ENCODE measurements around the gene TBC1D5.
"Not testable (repeated sequence)": the region's sequence is repeated elsewhere in the genome, so short reads cannot be mapped to it uniquely, and the experiment has no call there.

Gene TBC1D5

DNA sequence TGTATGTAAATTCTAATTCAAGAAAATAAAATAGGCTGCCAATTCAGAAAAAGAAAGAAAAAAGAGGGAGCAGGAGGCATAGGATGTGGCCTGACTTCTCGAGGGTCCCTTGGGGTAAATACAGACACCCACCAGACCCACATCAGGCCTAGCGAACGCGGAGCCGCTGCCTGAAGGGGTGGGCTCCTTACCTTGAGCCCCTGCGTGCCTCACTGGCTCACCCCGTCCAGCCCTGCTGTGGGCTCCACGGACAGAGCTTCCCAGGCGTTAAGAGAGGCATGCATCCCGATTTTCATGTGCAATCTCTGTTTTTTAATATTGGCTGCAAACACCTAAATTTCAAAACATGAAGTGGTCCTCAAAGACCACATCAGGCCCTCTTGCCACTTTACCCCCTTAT is 599.9 kb downstream of the TBC1D5 start:
- no peak for FAIRE-seq
- DNase-seq (ENCODE audit: low spot score), result no peak

DNA sequence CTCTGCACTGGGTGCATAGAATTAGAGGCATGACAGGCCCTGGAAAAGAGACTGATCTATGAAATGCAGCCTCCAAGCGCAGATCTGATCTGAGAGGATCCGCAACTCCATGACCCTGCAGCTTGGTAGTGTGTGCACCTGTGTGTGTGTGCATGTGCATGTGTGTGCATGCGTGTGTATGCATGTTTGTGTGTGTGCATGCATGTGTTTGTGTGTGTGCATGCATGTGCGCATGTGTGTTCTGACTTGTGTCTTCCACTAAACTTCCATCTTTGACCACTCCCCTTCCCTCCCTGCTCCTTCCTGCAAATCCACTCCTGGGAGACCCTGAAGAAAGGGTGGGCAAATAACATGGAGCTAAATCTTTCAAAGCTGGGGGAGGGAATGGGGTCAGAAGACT is 600.7 kb downstream of the TBC1D5 start:
- no peak for DNase-seq (ENCODE audit: low spot score)
- peak; percentile 65 for FAIRE-seq

DNA sequence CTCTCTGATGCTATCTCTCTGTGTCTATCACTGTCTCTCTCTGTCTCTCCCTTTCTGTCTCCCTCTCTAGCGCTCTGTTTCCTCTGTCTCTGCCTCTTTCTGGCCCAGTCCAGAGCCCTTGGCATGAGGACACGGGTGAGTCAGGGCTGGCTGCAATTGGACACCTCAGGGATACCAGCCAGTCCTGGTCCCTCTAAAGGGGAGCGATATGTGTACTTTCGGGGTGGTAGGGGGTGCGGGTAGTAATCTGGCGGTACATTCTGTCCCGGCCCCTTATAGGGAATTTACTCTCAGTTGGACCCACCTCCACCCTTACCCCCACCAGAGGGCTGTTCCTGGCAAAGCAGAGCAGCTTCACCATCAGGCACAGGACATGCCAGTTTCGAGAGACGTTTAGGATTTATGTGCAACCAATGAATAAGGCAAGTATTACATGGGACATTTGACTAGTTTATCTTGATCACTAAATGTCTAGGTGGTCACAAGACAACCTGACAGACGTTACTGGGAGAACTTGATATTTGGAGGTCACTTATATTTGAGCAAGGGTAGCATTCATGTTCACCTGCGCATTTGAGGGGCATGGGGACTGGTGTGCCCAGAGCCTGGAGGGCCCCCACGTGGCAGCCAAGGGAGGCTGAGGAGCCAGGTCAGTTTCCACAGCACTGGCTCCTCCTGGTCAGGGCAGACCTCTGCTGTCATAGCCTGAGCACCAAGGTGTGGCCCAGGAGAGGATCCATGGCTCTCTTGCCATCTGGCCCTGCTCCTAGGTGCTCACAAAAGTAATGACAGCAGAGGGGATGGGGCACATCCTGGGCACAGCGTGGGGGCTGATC is 601.5 kb downstream of the TBC1D5 start:
- DNase-seq (ENCODE audit: low spot score) (no peak), FAIRE-seq (no peak)

GRCh38 chr3:17138246-17139039 is 604.0 kb downstream of the TBC1D5 start:
- no peak for FAIRE-seq

GRCh38 chr3:17137321-17137826 is 605.1 kb downstream of the TBC1D5 start:
- no peak for FAIRE-seq

More at GRCh38 chr3:17138246-17139039, 604.0 kb downstream of the TBC1D5 start:
- DNase-seq (ENCODE audit: low spot score), result no peak

DNA sequence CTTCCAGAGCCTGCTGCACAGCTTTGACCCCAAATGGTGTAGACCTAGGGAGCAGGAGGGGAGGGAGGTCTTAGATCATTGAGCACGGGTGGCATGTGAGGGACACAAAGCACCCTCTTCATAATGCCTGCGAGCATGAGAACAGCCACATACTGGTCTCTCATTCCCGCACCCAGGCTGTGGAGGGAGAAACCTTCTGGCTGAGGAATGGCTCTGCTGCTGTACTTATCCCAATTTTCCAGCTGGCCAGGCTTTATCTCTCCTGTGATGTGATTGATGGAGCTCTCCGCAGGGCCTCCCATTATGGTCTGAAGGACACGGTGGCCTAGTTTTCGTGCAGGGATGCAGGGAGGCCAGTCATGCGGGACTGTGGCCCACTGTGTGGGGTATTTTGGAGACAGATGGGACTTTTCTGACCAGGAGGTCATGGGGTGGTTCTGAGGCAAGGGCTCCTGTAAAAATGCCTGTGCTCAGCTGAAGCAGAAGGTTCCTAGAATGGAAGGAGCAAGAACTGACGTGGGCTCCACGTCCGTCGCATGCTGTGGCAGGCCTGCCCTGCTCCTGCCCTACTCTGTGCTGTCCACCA is 606.2 kb downstream of the TBC1D5 start:
- no peak for FAIRE-seq
- no peak for DNase-seq (ENCODE audit: low spot score)

More at GRCh38 chr3:17137321-17137826, 605.1 kb downstream of the TBC1D5 start:
- DNase-seq (ENCODE audit: low spot score), result no peak

DNA sequence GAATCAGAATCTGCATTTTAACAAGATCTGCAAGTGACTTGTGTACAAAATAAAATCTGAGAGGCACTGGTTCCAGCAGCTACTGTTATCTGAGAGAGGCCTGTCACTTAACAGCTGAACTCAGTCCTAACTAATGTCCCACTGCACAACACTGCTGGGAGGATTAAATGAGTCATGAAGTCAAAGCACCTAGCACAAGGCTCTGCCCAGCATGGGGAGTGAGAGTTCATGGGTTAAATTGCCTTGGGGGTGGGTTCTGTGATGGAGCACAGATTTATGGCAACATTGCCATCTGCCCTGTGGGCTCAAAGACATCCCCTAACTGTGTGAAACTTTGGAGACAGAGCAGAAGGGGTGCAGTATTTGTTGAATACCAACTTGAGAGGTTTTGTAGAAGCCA is 606.7 kb downstream of the TBC1D5 start:
- FAIRE-seq (no peak), DNase-seq (ENCODE audit: low spot score) (no peak)

DNA sequence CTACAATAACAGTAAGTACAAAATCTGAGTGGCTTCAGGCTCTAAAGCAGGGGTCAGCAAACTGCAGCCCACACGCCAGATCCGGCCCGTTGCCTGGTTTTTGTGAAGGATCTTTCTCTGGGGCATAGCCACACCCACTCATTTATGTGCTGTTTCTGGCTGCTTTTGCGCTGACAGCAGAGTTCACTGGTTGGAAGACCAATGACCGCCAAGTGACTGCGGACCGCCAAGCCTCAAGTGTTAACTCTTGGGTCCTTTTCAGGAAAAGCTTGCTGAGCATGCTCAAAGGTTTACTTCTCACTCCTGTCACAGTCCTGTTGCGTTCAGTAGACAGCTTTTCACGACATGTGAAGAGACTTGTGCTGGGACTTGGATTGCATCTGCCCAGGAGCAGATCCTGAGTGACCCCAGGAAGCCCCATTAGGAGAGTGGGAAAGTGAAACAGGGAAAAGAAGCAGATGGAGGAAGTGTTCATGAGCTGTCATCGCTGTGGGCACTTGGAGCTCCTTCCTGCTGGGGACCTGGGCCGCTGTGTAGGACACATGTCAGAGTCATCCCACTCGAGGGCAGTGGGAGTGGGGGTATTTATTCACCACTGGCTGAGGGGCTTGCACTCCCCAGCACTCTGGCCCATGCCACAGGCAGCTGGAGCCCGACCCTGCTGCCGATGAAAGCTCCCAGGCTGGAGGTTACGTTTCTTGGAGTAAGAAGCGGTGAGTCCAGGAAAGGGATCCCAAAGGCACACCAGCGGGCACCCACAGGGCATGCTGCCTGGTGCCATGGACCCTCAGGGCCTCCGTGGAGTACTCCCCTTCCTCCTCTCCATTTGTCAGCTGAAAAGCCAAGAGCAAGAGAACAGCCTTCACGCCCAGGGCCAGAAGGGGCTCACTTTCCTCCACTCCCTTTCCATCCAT is 608.5 kb downstream of the TBC1D5 start:
- FAIRE-seq (no peak), DNase-seq (ENCODE audit: low spot score) (no peak)

DNA sequence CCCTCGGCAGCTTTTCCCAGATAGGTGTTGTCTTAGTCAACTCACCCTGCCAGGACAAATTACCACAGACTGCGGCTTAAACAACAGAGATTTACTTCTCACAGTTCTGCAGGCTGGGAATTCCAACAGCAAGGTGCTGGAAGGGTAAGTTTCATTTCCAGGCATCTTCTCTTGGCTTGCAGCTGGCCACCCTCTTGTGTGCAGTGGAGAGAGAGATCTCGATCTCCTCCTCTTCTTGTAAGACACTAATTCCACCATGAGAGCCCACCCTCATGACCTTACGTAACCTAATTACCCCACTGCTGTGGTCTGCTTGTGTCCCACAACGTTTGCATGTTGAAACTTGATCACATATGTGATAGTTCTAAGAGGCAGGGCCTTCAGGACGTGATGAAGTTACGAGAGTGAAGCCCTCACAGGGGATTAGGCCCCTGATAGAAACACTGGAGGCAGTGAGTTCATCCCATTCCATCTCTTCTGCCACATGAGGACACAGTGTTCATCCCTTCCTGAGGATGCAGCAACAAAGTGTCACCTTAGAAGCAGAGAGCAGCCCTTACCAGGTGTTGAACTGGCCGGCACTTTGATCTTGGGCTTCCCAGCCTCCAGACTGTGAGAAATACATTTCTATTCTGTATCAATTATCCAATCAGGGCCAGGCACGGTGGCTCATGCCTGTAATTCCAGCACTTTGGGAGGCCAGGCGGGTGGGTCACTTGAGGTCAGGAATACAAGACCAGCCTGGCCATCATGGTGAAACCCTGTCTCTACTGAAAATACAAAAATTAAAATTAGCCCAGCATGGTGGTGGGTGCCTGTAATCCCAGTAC is 609.9 kb downstream of the TBC1D5 start:
- FAIRE-seq (no peak), DNase-seq (ENCODE audit: low spot score) (no peak)

- FAIRE-seq, result no peak
Measured at GRCh38 chr3:17130956-17131355, 611.5 kb downstream of the TBC1D5 start.

GRCh38 chr3:17129556-17129955 is 612.9 kb downstream of the TBC1D5 start:
- no peak for FAIRE-seq
- DNase-seq (ENCODE audit: low spot score), result no peak

More at GRCh38 chr3:17130956-17131355, 611.5 kb downstream of the TBC1D5 start:
- no peak for DNase-seq (ENCODE audit: low spot score)

- DNase-seq (ENCODE audit: low spot score); FAIRE-seq: not testable (repeated sequence)
Measured at GRCh38 chr3:17128671-17129070, 613.8 kb downstream of the TBC1D5 start.

GRCh38 chr3:17125738-17126442 is 616.5 kb downstream of the TBC1D5 start:
- no peak for DNase-seq (ENCODE audit: low spot score)
- FAIRE-seq, result no peak

DNA sequence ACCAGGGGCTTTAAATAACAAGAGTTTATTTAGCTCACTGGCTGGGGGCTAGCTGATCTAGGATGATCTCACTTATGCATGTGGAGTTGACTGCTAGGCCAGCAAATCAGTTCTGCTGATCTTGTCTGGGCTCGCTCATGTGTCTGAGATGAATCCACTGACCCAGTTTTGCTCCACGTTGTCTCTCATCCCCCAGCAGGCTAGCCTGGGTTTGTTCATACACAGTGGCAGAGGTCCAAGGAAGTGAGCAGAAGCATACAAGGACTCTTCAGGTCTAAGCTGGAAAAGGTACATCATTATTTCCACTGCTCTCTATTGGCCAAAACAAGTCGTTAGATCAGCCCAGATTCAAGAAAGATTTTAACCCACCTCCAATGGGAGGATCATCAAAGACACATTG is 619.7 kb downstream of the TBC1D5 start:
- FAIRE-seq, result no peak
- DNase-seq (ENCODE audit: low spot score), result no peak

GRCh38 chr3:17121336-17121735 is 621.1 kb downstream of the TBC1D5 start:
- FAIRE-seq (no peak), DNase-seq (ENCODE audit: low spot score) (no peak)

DNA sequence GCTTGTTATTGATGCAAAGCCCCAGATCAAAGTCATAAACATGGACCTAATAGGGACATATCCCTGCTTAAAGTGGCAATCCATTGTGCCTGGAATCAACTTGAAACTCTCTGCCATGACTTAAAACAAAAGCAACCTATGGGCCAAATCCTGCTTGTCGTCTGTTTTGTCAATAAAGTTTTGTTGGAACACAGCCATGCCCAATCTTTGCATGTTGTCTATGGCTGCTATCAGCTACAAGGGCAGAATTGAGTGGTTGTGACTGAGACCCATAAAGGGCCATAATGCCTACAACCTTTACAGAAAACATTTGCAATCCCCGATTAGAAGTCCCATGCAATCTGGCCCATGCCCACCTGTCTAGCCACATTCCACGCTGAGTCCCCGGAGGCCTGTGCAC is 622.3 kb downstream of the TBC1D5 start:
- FAIRE-seq (no peak), DNase-seq (ENCODE audit: low spot score) (no peak)

- no peak for DNase-seq (ENCODE audit: low spot score)
Measured at GRCh38 chr3:17119201-17120072, 623.0 kb downstream of the TBC1D5 start.

DNA sequence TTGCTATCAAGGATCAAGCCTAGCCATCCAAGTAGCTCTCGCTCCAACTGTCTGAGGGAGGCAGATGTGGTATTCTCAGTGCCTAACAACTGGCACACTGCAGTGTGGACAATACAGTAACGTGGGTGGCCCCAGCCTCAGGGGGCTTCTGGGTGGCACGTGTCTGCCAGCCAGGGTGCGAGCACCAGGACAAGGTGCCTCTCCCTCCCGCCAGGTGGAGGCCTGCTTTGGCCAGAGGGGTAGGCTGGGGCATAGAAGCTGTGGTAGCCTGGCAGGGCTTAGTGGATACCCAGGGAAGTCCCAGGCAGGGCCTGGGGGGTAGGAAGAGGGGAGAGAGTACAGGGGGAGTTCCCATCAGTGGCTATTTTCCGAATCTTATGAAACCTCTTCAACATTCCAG is 623.7 kb downstream of the TBC1D5 start:
- DNase-seq (ENCODE audit: low spot score), result no peak
- FAIRE-seq, result no peak

More at GRCh38 chr3:17119201-17120072, 623.0 kb downstream of the TBC1D5 start:
- FAIRE-seq, result no peak
